ENCODE results near the gene SENP5.

Gene SENP5

DNA sequence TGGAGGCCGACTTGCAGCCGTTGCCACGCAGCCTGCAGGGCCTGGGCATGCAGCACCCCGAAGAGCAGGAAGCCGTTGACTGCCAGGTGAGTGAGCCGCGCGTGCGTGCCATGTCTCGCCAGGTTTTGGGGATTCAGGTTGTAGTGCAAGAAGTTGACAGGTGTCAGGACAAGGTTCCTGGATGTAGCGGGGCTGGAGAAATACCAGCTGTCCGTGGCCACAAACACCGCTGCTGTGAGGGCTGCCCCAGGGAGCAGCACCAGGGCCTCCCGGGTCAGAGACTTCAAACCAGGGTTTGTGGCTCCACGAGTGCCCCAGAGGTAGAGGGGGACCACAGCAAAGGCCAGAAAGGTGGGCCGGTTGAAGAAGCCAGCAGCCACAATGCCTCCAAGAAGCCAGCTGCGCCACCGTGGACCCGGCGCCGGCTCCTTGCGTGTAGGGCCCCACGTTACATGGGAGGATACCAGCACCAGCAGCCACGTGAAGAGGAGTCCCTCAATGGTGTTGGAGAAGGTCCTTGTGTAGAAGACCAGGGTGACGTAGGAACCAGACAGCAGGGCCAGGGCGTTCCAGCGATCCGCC is 80.2 kb downstream of the SENP5 start:
- TF ChIP-seq, protein P1, sequence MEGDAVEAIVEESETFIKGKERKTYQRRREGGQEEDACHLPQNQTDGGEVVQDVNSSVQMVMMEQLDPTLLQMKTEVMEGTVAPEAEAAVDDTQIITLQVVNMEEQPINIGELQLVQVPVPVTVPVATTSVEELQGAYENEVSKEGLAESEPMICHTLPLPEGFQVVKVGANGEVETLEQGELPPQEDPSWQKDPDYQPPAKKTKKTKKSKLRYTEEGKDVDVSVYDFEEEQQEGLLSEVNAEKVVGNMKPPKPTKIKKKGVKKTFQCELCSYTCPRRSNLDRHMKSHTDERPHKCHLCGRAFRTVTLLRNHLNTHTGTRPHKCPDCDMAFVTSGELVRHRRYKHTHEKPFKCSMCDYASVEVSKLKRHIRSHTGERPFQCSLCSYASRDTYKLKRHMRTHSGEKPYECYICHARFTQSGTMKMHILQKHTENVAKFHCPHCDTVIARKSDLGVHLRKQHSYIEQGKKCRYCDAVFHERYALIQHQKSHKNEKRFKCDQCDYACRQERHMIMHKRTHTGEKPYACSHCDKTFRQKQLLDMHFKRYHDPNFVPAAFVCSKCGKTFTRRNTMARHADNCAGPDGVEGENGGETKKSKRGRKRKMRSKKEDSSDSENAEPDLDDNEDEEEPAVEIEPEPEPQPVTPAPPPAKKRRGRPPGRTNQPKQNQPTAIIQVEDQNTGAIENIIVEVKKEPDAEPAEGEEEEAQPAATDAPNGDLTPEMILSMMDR (IDR thresholded peaks at IDR 0.05; ENCODE audit: insufficient read depth, missing control alignments): no peak

DNA sequence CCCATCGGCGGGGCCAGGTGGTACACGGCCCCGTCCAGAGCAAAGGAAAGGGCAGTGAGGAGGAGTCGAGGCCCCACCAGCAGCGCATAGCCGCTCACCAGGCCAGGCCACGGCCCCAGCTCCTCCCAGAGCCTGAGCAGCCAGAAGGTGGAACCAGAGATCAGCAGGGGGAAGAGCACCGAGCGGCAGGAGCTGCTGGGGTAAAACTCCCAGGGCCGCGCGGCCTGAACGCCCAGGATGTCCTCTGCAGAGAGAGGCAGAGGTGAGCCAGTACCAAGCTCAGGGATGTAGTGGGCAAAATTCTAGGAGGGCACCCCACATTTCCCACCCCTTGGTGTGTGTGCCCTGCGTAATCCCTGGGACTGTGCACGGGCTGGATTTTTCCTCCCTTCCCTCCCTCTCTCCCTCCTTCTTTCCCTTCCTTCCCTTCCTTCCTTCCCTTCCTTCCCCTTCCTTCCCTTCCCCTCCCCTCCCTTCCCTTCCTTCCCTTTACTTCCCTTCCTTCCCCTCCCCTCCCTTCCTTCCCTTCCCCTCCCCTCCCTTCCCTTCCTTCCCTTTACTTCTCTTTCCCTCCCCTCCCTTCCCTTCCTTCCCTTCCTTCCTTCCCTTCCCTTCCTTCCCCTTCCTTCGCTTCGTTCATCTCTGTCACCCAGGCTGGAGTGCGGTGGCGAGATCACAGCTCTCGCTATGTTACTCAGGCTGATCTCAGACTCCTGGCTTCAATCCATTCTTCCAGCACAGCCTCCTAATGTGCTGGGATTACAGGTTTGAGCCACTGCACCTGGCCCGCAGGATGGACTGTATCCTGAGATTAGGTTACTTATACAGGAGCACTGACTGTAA is 80.9 kb downstream of the SENP5 start:
- TF ChIP-seq, protein P1 (IDR thresholded peaks at IDR 0.05; ENCODE audit: insufficient read depth, missing control alignments): peak; percentile 13
- DNase-seq (ENCODE audit: insufficient read length, low spot score) (no peak), FAIRE-seq (no peak)

More for the DNA sequence above, 80.2 kb downstream of the SENP5 start:
- no peak for FAIRE-seq
- DNase-seq (ENCODE audit: insufficient read length, low spot score): no peak

DNA sequence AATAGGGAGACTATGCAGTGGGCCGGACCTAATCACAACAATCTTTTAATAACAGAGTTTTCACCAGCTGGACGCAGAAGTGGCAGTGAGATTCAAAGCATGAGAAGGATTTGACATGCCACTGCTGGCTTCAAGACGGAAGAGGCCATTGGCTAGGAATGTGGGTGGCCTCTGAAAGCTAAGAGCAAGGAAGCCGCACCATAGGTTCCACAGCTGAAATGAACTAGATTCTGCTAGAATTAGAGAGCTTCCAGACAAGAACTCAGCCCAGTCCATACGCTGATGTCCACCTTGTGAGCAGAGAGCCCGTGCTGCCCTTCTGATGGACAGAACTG is 81.5 kb downstream of the SENP5 start:
- TF ChIP-seq, protein P1 (IDR thresholded peaks at IDR 0.05; ENCODE audit: insufficient read depth, missing control alignments): no peak
- DNase-seq (ENCODE audit: insufficient read length, low spot score): no peak
- FAIRE-seq: no peak

DNA sequence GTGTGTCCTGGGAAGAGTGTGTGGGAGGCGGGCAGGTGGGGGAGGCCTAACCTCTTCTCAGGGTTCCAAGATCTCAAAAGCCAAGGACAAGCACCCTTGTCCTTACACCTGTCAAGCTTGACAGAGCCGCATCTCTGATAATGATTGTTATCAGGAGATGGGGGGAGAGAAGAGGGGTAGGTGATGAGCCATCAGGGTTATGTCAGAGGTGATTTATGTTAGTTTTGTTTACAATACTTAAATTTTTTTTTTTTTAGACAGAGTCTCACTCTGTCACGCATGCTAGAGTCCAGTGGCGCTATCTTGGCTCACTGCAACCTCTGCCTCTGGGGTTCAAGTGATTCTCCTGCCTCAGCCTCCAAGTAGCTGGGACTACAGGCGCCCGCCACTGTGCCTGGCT is 82.0 kb downstream of the SENP5 start:
- FAIRE-seq (no peak), DNase-seq (ENCODE audit: insufficient read length, low spot score) (no peak)
- TF ChIP-seq, protein P1 (IDR thresholded peaks at IDR 0.05; ENCODE audit: insufficient read depth, missing control alignments): no peak

DNA sequence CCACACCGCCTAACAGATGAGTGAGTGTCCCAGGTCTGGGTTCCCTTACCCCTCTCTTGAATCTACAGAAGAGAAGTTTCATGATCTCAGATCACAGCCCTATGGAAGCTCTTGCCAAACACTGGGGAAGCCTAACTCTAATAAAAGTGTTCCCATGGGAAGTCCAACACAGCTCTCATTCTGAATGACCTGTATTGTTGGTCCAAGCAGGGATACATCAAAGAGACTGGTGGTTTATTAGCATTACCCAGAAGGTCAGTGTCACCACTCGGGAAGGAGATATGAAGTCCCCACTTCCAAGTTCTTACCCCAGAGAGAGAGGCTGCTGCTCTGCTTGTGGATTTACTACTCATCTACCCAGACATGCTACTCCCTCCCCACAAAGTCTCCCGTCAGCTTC is 83.7 kb downstream of the SENP5 start:
- no peak for DNase-seq (ENCODE audit: insufficient read length, low spot score)
- no peak for FAIRE-seq
- TF ChIP-seq, protein P1 (IDR thresholded peaks at IDR 0.05; ENCODE audit: insufficient read depth, missing control alignments): no peak

DNA sequence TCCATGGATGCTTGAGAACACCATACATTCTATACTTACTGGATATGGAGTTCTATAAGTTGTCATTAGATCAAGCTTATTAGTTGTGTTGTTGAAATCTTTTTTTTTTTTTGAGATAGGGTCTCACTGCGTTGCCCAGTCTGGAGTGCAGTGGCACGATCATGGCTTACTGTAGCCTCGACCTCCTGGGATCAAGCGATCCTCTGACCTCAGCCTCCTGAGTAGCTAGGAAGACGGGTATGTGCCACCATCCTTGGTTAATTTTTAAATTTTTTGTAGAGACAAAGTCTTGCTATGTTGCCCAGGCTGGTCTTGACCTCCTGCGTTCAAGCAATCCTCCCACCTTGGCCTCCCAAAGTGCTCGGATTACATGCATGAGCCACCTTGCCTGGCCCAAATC is 87.1 kb downstream of the SENP5 start:
- DNase-seq (ENCODE audit: insufficient read length, low spot score): no peak
- TF ChIP-seq, protein P1 (IDR thresholded peaks at IDR 0.05; ENCODE audit: insufficient read depth, missing control alignments): no peak
- no peak for FAIRE-seq

All from D721Med (cell line).